K562 (cell line): ENCODE measurements around the gene RGMA. TPM values are rescaled to one million over a fixed set of nuclear protein-coding genes. Genes with fewer than 3 reads are reported as not detected.
A peak's percentile ranks its signal among the peaks of the same experiment; 100 is the strongest.

Experiments
- ATAC-seq: fragments of 200-7000 bp; cut with Tn5 transposase; 3 replicates; pipeline ENCODE4 v1.9.1; 2020; ENCODE audit warnings: moderate library complexity
- BruUV-seq: library from RNA; stranded (reverse); fragments of 400-500 nt; replicated peaks from 2 replicates; lab custom pipeline; 2021; lab: Mats Ljungman, UMichigan
- CTCF ChIA-PET: fragments of 300-600 bp; formaldehyde crosslinking; extraction: SDS; loops from one replicate; lab custom pipeline; 2021; ENCODE audit warnings: low intra/inter-chr PET ratio; lab: Yijun Ruan, JAX
- POLR2A ChIA-PET: fragments of 300-600, 350-650 bp; sonication (Branson Sonifier 250); formaldehyde crosslinking; extraction: SDS; loops from one replicate; lab custom pipeline; 2021; ENCODE audit warnings: antibody characterized with exemption, inconsistent platforms; lab: Yijun Ruan, JAX
- DNase-seq, 4 experiments: peaks; one replicate each; pipeline versions ENCODE4 v3.0.0 to v3.0.0-alpha.2; 2011 to 2018; ENCODE audit warnings: low spot score in 3 of 4, mixed read lengths in 3 of 4; ENCODE audit errors: extremely low read depth in 1 of 4
- FAIRE-seq: peaks from 2 replicates; lab custom pipeline; 2011; peaks lifted over from hg19 to GRCh38; lab: Jason Lieb, UNC
- H2AFZ ChIP-seq: 2 replicates; pipeline ENCODE4 v1.6.0; 2011; ENCODE audit warnings: low read depth, low read length, control low read depth, inconsistent platforms
- H3K27ac ChIP-seq: fragments of 200-600 bp; 3 replicates; pipeline ENCODE4 v1.8.0; 2011; ENCODE audit warnings: low read depth, mild to moderate bottlenecking, control low read depth, inconsistent platforms, low read length, moderate library complexity, mixed read lengths; ENCODE audit errors: extremely low read depth
- H3K27me3 ChIP-seq, 2 experiments: fragments of 300-600 bp in 1 of 2; 2 replicates in 1 of 2; 3 replicates in 1 of 2; pipeline versions ENCODE4 v1.6.0 to v1.8.0; 2011; ENCODE audit warnings: inconsistent platforms in 2 of 2, low read length in 2 of 2, mild to moderate bottlenecking in 1 of 2, mixed read lengths in 1 of 2, moderate library complexity in 1 of 2; ENCODE audit not compliant: control insufficient read depth in 2 of 2, insufficient read depth in 2 of 2
- H3K36me3 ChIP-seq: fragments of 300-600 bp; 3 replicates; pipeline ENCODE4 v1.8.0; 2011; ENCODE audit warnings: mild to moderate bottlenecking, low read length, inconsistent platforms; ENCODE audit not compliant: control insufficient read depth, insufficient read depth
- H3K4me1 ChIP-seq, 2 experiments: fragments of 200-600 bp in 1 of 2; replicated peaks in 1 of 2; 2 replicates in 1 of 2; 3 replicates in 1 of 2; pipeline versions ENCODE4 v1.5.1 to v1.8.0; 2011; ENCODE audit warnings: inconsistent platforms in 2 of 2, low read length in 2 of 2, mild to moderate bottlenecking in 1 of 2, mixed read lengths in 1 of 2, moderate library complexity in 1 of 2; ENCODE audit not compliant: control insufficient read depth in 2 of 2, insufficient read depth in 2 of 2
- H3K4me2 ChIP-seq: 2 replicates; pipeline ENCODE4 v1.6.1; 2011; ENCODE audit warnings: low read length, control low read depth, inconsistent platforms, mixed read lengths; ENCODE audit not compliant: insufficient read depth
- H3K4me3 ChIP-seq: fragments of 200-600 bp; sonication (generic), shearing (Covaris generic); 2 replicates; pipeline ENCODE4 v1.5.1; 2016; ENCODE audit warnings: control low read depth, inconsistent platforms
- H3K79me2 ChIP-seq: fragments of 200-600 bp; 3 replicates; pipeline ENCODE4 v1.8.0; 2011; ENCODE audit warnings: low read length, inconsistent platforms; ENCODE audit not compliant: control insufficient read depth, insufficient read depth
- H3K9ac ChIP-seq, 2 experiments: 2 replicates each; pipeline versions ENCODE4 v1.6.0 to v1.6.1; 2011; ENCODE audit warnings: low read depth in 2 of 2, low read length in 2 of 2, control low read depth in 1 of 2, inconsistent platforms in 1 of 2, mild to moderate bottlenecking in 1 of 2, mixed read lengths in 1 of 2; ENCODE audit not compliant: insufficient read depth in 1 of 2
- H3K9me1 ChIP-seq: one replicate; pipeline ENCODE4 v1.6.0; 2011; ENCODE audit warnings: inconsistent platforms, mild to moderate bottlenecking, low read length, moderate library complexity; ENCODE audit not compliant: control insufficient read depth, insufficient read depth
- H3K9me3 ChIP-seq: replicated peaks from 2 replicates; pipeline ENCODE4 v1.5.1; 2011; ENCODE audit warnings: low read depth, low read length, inconsistent platforms; ENCODE audit not compliant: control insufficient read depth, insufficient read depth
- H4K20me1 ChIP-seq: replicated peaks from 2 replicates; pipeline ENCODE4 v1.6.1; 2011; ENCODE audit warnings: low read length, inconsistent platforms, mixed read lengths; ENCODE audit not compliant: control insufficient read depth, insufficient read depth
- FOXK1 ChIP-seq: sonication (generic); formaldehyde crosslinking; IDR thresholded peaks from 2 replicates; pipeline ENCODE4 v1.8.0; 2022; ENCODE audit warnings: missing genetic modification reagents, mild to moderate bottlenecking, borderline replicate concordance
- NR0B1 ChIP-seq: fragments of 450-650 bp; IDR thresholded peaks from one replicate; pipeline ENCODE4 v1.6.1; 2018; ENCODE audit warnings: mild to moderate bottlenecking, moderate library complexity; ENCODE audit not compliant: partially characterized antibody
- NR2F6 ChIP-seq: fragments of 450-650 bp; formaldehyde crosslinking; IDR thresholded peaks from 2 replicates; pipeline ENCODE4 v1.4.0; 2020; ENCODE audit warnings: mild to moderate bottlenecking
- POLR2AphosphoS2 ChIP-seq: IDR thresholded peaks from 2 replicates; pipeline ENCODE4 v1.6.1; 2012; ENCODE audit warnings: low read length, improper control_type of control experiment
- TOE1 ChIP-seq, 2 experiments: fragments of 450-650 bp in 1 of 2; sonication (generic) in 1 of 2; formaldehyde crosslinking in 1 of 2; IDR thresholded peaks; 2 replicates each; pipeline versions ENCODE4 v1.7.1 to v1.8.0; 2016 to 2022; ENCODE audit warnings: borderline replicate concordance in 2 of 2, mild to moderate bottlenecking in 2 of 2, antibody characterized with exemption in 1 of 2, inconsistent platforms in 1 of 2, low read depth in 1 of 2, missing genetic modification reagents in 1 of 2, moderate library complexity in 1 of 2
- ZC3H4 ChIP-seq: sonication (generic); formaldehyde crosslinking; IDR thresholded peaks from 2 replicates; pipeline ENCODE4 v1.9.0; 2021; ENCODE audit warnings: missing genetic modification reagents, borderline replicate concordance
- ZNF197 ChIP-seq: fragments of 200-800 bp; sonication (Bioruptor generic); IDR thresholded peaks from 2 replicates; pipeline ENCODE4 v1.6.1; 2016; ENCODE audit warnings: low read depth, missing genetic modification characterization, missing compliant biosample characterization
- WGBS: fragments of 100-300 bp; shearing (Covaris generic); methylation state at CpG from one replicate; pipeline ENCODE4 v1.1.6; 2016; ENCODE audit warnings: low coverage, mixed read lengths; ENCODE audit not compliant: insufficient coverage; ENCODE audit errors: missing lambda C conversion rate; 5-methylcytosine and 5-hydroxymethylcytosine counted together
- in situ Hi-C: fragments of 300-500 bp; cut with MboI; formaldehyde crosslinking; loops from 4 replicates; pipeline ENCODE4 v1.15.0; 2018; ENCODE audit warnings: inconsistent platforms, mixed read lengths
- intact Hi-C: fragments of 100-400 bp; cut with micrococcal nuclease; formaldehyde crosslinking; loops from 2 replicates; pipeline ENCODE4 v1.14.2; 2022
- polyA plus RNA-seq, 8 experiments: library from polyadenylated mRNA; depleted of rRNA in 4 of 8; stranded (reverse) in 5 of 8; unstranded in 3 of 8; fragments of >200 nt; fragmentation: Nextera tagmentation in 2 of 8; fragmentation: Illumina TruSeq in 1 of 8; extraction: Ambion mirVana in 2 of 8; extraction: Trizol in 1 of 8; gene quantifications; 2 replicates each; pipeline versions ENCODE4 v1.2.1 to v1.2.3, GENCODE V29; 2011 to 2014; ENCODE audit warnings: inconsistent platforms in 1 of 8, missing spikeins in 1 of 8
- total RNA-seq, 7 experiments: library from RNA; depleted of rRNA in 6 of 7; stranded (reverse); fragments of >200 nt in 6 of 7; fragmentation: Illumina TruSeq in 2 of 7; extraction: Trizol in 2 of 7; gene quantifications; 2 replicates each; pipeline versions ENCODE4 v1.2.1 to v1.2.3, GENCODE V29; 2011 to 2021; ENCODE audit warnings: low replicate concordance in 1 of 7

The RGMA gene
- total and polyA plus RNA-seq, 9 of the 15 experiments (the other 6 are each of a cell fraction or from before 2014, with no cell fraction given) = 0.03 to 0.05 (median 0.03) TPM; not detected in 6

- Histone ChIP-seq H3K27ac (no peak overlapping the region), H3K79me2 (no peaks in the 10 kb centered on the region), H3K4me1 (0 out of 5 replicates have a peak, but pooled peaks cover 0 to 8% of the 10 kb centered on the region in 2 experiments), H3K9me1 (no peaks in the 10 kb centered on the region), H3K9ac (no peak overlapping the region), H3K4me2 (no peak overlapping the region), H3K27me3 (no peaks in the 10 kb centered on the region), H4K20me1 (peaks cover 22% of the 10 kb centered on the region), H3K9me3 (no peaks in the 10 kb centered on the region), H2AFZ (no peak overlapping the region), H3K36me3 (peaks cover 73% of the 10 kb centered on the region), H3K4me3 (no peak overlapping the region)
- whole genome bisulfite sequencing = 100% methylated on average over 1 of the region's 1 CpG
- ATAC-seq = no peak
- no peak for FAIRE-seq
- intact Hi-C loops = no loop called here
- TF ChIP-seq NR2F6 (CRISPR knock-in tag) (no peak), TOE1 (IDR thresholded peaks at IDR 0.05; ENCODE audit: borderline replicate concordance) (no peak), TOE1 (CRISPR knock-in tag; IDR thresholded peaks at IDR 0.05; ENCODE audit: borderline replicate concordance, low read depth) (no peak), POLR2AphosphoS2 (peak; percentile 10; the same call in 1 of the 2 replicates), NR0B1 (no peak), FOXK1 (CRISPR knock-in tag) (no peak), ZC3H4 (no peak), ZNF197 (no peak)
- DNase-seq = no peak
- BruUV-seq = no TSS peak
- in situ Hi-C loops = loop anchor here (25.0 kb wide), 1 partner anchor 1287 kb away; no protein-coding TSS in a partner anchor
- ChIA-PET CTCF (no interaction called here), POLR2A (no interaction called here)
Measured at GRCh38 chr15:93025625-93025982, 63.4 kb downstream of the RGMA start.
